GM23248 (cell line): ENCODE measurements around the gene AFF3. TPM values are rescaled to one million over a fixed set of nuclear protein-coding genes. Genes with fewer than 3 reads are reported as not detected.

Source experiments
- DNase-seq: peaks from one replicate; pipeline ENCODE4 v3.0.0-alpha.2; 2015
- H2AFZ ChIP-seq: fragments of 200-600 bp; sonication (generic); 2 replicates; pipeline ENCODE4 v1.6.1; 2016; ENCODE audit warnings: antibody characterized with exemption
- H3F3A ChIP-seq: fragments of 200-600 bp; sonication (generic); 2 replicates; pipeline ENCODE4 v1.6.1; 2016; ENCODE audit warnings: mild to moderate bottlenecking, antibody characterized with exemption, mixed run types; ENCODE audit not compliant: insufficient read depth
- H3K27ac ChIP-seq: fragments of 200-600 bp; sonication (generic); 2 replicates; pipeline ENCODE4 v1.5.1; 2016; ENCODE audit warnings: mild to moderate bottlenecking
- H3K27me3 ChIP-seq: fragments of 200-600 bp; sonication (generic); replicated peaks from 2 replicates; pipeline ENCODE4 v1.6.1; 2016; ENCODE audit warnings: mild to moderate bottlenecking; ENCODE audit not compliant: insufficient read depth
- H3K36me3 ChIP-seq: fragments of 200-600 bp; sonication (generic); 2 replicates; pipeline ENCODE4 v1.6.1; 2016; ENCODE audit warnings: low read depth, mild to moderate bottlenecking
- H3K4me1 ChIP-seq: fragments of 200-600 bp; sonication (generic); 2 replicates; pipeline ENCODE4 v1.6.1; 2016; ENCODE audit warnings: mild to moderate bottlenecking; ENCODE audit not compliant: insufficient read depth
- H3K4me2 ChIP-seq: fragments of 200-600 bp; sonication (generic); one replicate; pipeline ENCODE4 v1.6.1; 2016; ENCODE audit warnings: mild to moderate bottlenecking; ENCODE audit not compliant: unreplicated experiment
- H3K4me3 ChIP-seq: fragments of 200-600 bp; sonication (generic); 2 replicates; pipeline ENCODE4 v1.5.1; 2016; ENCODE audit warnings: mild to moderate bottlenecking
- H3K79me2 ChIP-seq: fragments of 200-600 bp; sonication (generic); 2 replicates; pipeline ENCODE4 v1.6.1; 2016; ENCODE audit warnings: mild to moderate bottlenecking; ENCODE audit not compliant: insufficient read depth
- H3K9ac ChIP-seq: fragments of 200-600 bp; sonication (generic); 2 replicates; pipeline ENCODE4 v1.6.1; 2016; ENCODE audit warnings: mild to moderate bottlenecking
- H3K9me2 ChIP-seq: fragments of 200-600 bp; sonication (generic); 2 replicates; pipeline ENCODE4 v1.6.1; 2016; ENCODE audit warnings: mixed run types, mild to moderate bottlenecking, moderate library complexity; ENCODE audit not compliant: insufficient read depth
- H3K9me3 ChIP-seq: fragments of 200-600 bp; sonication (generic); one replicate; pipeline ENCODE4 v1.6.1; 2017; ENCODE audit warnings: low read depth
- H4K20me1 ChIP-seq: fragments of 200-600 bp; sonication (generic); 2 replicates; pipeline ENCODE4 v1.6.0; 2016; ENCODE audit not compliant: insufficient read depth
- EZH2 ChIP-seq: fragments of 200-600 bp; sonication (generic); IDR thresholded peaks from 2 replicates; pipeline ENCODE4 v1.6.1; 2018; ENCODE audit warnings: antibody characterized with exemption, mild to moderate bottlenecking; ENCODE audit not compliant: insufficient read depth, poor library complexity, severe bottlenecking
- EZH2phosphoT487 ChIP-seq: fragments of 200-600 bp; sonication (generic); IDR thresholded peaks from 2 replicates; pipeline ENCODE4 v1.6.1; 2018; ENCODE audit warnings: antibody characterized with exemption, moderate library complexity, mild to moderate bottlenecking, low read depth; ENCODE audit not compliant: insufficient read depth
- WGBS, 2 experiments: methylation state at CpG; one replicate each; pipeline ENCODE4 v1.1.6; 2015 to 2017; ENCODE audit warnings: low lambda C conversion rate in 2 of 2, low coverage in 1 of 2; ENCODE audit errors: missing lambda C conversion rate in 2 of 2; 5-methylcytosine and 5-hydroxymethylcytosine counted together
- in situ Hi-C: fragments of 300-500 bp; cut with MboI; formaldehyde crosslinking; loops from 2 replicates; pipeline ENCODE4 v1.15.0; 2020
- polyA plus RNA-seq: library from polyadenylated mRNA; unstranded; fragments of >200 nt; fragmentation: Nextera tagmentation; extraction: Ambion mirVana; gene quantifications from 2 replicates; pipeline ENCODE4 v1.2.1, GENCODE V29; 2016
- total RNA-seq: library from RNA; depleted of rRNA; stranded (reverse); fragments of >200 nt; shearing (Covaris generic); gene quantifications from 2 replicates; pipeline ENCODE4 v1.2.3, GENCODE V29; 2014

The AFF3 gene
- total and polyA plus RNA-seq, 2 experiments from 2014 or later = 0.56 to 0.86 TPM

DNA sequence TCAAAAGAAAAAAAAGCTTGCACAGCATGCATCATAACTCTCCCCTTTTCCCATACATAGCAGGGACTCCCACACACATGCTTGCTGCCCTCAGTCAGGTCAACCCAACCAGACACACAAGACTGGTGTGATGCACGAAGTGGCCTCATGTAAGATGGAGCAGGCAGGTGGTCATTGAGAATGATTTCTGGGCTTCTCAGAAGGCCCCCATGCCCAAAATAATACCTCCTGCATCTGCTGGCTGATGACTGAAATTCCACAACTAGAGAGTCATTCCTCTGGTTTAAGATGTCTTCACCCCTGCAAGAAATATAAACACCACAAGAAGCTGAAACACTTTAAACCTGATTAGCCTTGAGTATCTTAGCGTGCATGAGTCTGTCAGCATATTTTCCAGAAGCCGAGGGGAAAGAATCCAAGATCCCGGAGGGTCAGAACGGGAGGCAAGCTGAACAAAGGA, 131.1 kb downstream of the AFF3 start:
- Histone ChIP-seq H3K27me3 (no peaks in the 10 kb centered on the region), H3K4me2 (peak overlapping the region; percentile 56), H3F3A (peaks cover 54% of the 10 kb centered on the region), H3K36me3 (no peaks in the 10 kb centered on the region), H2AFZ (peak overlapping the region; percentile 39), H4K20me1 (no peaks in the 10 kb centered on the region), H3K9me3 (no peaks in the 10 kb centered on the region), H3K27ac (peak overlapping the region; percentile 86), H3K9ac (peak overlapping the region; percentile 56), H3K9me2 (no peaks in the 10 kb centered on the region), H3K79me2 (no peaks in the 10 kb centered on the region), H3K4me1 (peaks cover 63% of the 10 kb centered on the region), H3K4me3 (peak overlapping the region; percentile 39)
- WGBS, 2 experiments = 3 to 4% methylated on average over 5 of the region's 5 CpGs
- in situ Hi-C loops = no loop called here
- peak; percentile 81 for DNase-seq
- no peak for TF ChIP-seq EZH2phosphoT487
- no peak for TF ChIP-seq EZH2

- H3F3A ChIP-seq = peaks cover 54% of the 10 kb centered on the region
- no peak overlapping the region for H3K4me3 ChIP-seq
- no peaks in the 10 kb centered on the region for H3K9me2 ChIP-seq
- no peaks in the 10 kb centered on the region for H4K20me1 ChIP-seq
- in situ Hi-C loops = no loop called here
- H3K9me3 ChIP-seq = no peaks in the 10 kb centered on the region
- no peak overlapping the region for H3K9ac ChIP-seq
- no peaks in the 10 kb centered on the region for H3K36me3 ChIP-seq
- H3K79me2 ChIP-seq = no peaks in the 10 kb centered on the region
- peak; percentile 12 for DNase-seq
- H3K4me2 ChIP-seq = no peak overlapping the region
- 88 to 90% methylated on average over 5 of the region's 5 CpGs for WGBS, 2 experiments
- peaks cover 63% of the 10 kb centered on the region for H3K4me1 ChIP-seq
- peak overlapping the region; percentile 86 for H3K27ac ChIP-seq
- H3K27me3 ChIP-seq = no peaks in the 10 kb centered on the region
- no peak for TF ChIP-seq EZH2phosphoT487
- no peak for TF ChIP-seq EZH2
- no peak overlapping the region for H2AFZ ChIP-seq
Observed at GRCh38 chr2:100010606-100011005, 131.8 kb downstream of the AFF3 start.

- Histone ChIP-seq H4K20me1 (no peaks in the 10 kb centered on the region), H3K4me2 (peak overlapping the region; percentile 45), H3K9me3 (no peaks in the 10 kb centered on the region), H3K79me2 (no peaks in the 10 kb centered on the region), H3K27me3 (no peaks in the 10 kb centered on the region), H3K4me3 (no peak overlapping the region), H3K4me1 (peaks cover 63% of the 10 kb centered on the region), H3K9me2 (no peaks in the 10 kb centered on the region), H3F3A (peaks cover 54% of the 10 kb centered on the region), H2AFZ (no peak overlapping the region), H3K36me3 (no peaks in the 10 kb centered on the region), H3K27ac (peak overlapping the region; percentile 46), H3K9ac (no peak overlapping the region)
- 96 to 98% methylated on average over 6 of the region's 6 CpGs for WGBS, 2 experiments
- in situ Hi-C loops = no loop called here
- TF ChIP-seq EZH2 (no peak), EZH2phosphoT487 (no peak)
- no peak for DNase-seq
Observed at GRCh38 chr2:100009743-100010142, 132.6 kb downstream of the AFF3 start.

DNA sequence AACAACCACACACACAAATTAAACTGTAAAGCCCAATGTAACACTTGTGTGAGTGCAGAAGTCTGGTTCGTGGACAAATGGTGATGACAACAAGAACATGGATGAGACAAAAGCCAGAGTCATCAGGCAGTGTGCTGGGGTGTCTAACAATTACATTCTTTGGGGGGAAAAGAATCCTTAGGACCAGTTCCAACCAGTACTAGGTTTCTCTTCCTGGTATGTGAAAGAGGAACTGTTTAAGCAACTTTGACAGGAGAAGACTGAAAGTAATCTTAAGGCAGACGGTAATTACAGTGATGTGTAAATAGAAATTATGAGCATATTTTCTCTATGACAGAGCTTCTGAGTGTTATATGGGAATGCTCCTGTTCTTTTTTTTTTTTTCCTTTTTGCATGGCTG, 133.4 kb downstream of the AFF3 start:
- Histone ChIP-seq H3K4me1 (peaks cover 55% of the 10 kb centered on the region), H3K27me3 (no peaks in the 10 kb centered on the region), H3K27ac (peak overlapping the region; percentile 46), H3K9me3 (no peaks in the 10 kb centered on the region), H3K36me3 (no peaks in the 10 kb centered on the region), H3F3A (peaks cover 49% of the 10 kb centered on the region), H3K9ac (no peak overlapping the region), H3K9me2 (no peaks in the 10 kb centered on the region), H4K20me1 (no peaks in the 10 kb centered on the region), H3K4me2 (peak overlapping the region; percentile 45), H2AFZ (peak overlapping the region; percentile 16; the same call in 1 of the 2 replicates), H3K79me2 (no peaks in the 10 kb centered on the region), H3K4me3 (0 out of 2 replicates have a peak overlapping the region, but pooled peaks have one; percentile 5)
- TF ChIP-seq EZH2phosphoT487 = no peak
- in situ Hi-C loops = no loop called here
- DNase-seq = peak; percentile 61
- 3 to 5% methylated on average over 2 of the region's 2 CpGs for WGBS, 2 experiments

DNA sequence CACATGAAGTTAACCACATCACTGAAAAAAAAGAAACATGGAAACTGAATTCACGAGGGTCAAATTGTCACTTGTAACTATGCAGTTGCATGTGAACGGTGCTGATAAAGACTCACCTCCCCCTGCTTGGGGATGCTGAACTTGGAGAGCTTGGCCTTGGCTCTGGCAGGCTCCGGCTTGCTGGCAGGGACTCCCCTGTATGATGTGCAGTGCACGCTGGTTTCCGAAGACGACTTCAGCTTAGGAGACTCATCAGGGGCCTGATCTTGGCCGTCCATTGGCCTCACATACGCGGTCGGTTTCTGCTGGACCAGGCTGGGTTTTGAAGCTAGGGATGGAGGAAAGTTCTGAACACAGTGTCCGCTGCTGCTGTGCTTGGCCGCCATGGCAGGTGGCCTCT, 135.9 kb downstream of the AFF3 start:
- H2AFZ ChIP-seq = no peak overlapping the region
- H3K9me3 ChIP-seq = no peaks in the 10 kb centered on the region
- peaks cover 33% of the 10 kb centered on the region for H3K4me1 ChIP-seq
- peaks cover 27% of the 10 kb centered on the region for H3F3A ChIP-seq
- in situ Hi-C loops = no loop called here
- no peak for DNase-seq
- H3K9me2 ChIP-seq = no peaks in the 10 kb centered on the region
- no peaks in the 10 kb centered on the region for H3K36me3 ChIP-seq
- no peak overlapping the region for H3K27ac ChIP-seq
- H3K9ac ChIP-seq = no peak overlapping the region
- H4K20me1 ChIP-seq = no peaks in the 10 kb centered on the region
- TF ChIP-seq EZH2 (no peak), EZH2phosphoT487 (no peak)
- 95 to 97% methylated on average over 12 of the region's 12 CpGs for WGBS, 2 experiments
- no peaks in the 10 kb centered on the region for H3K27me3 ChIP-seq
- H3K4me3 ChIP-seq = no peak overlapping the region
- H3K79me2 ChIP-seq = no peaks in the 10 kb centered on the region
- H3K4me2 ChIP-seq = no peak overlapping the region
